ENCODE results near the gene MAPRE2.
A peak's percentile ranks its signal among the peaks of the same experiment; 100 is the strongest.

Gene MAPRE2

GRCh38 chr18:35024965-35025364 is 16.2 kb upstream of the MAPRE2 start:
- Histone ChIP-seq H3K9ac (ENCODE audit: low read depth, low read length) (no peak overlapping the region), H3K9me3 (ENCODE audit: control insufficient read depth, insufficient read depth, low read length) (no peaks in the 10 kb centered on the region), H3K36me3 (ENCODE audit: insufficient read depth, low read length) (no peaks in the 10 kb centered on the region), H3K4me1 (ENCODE audit: insufficient read depth, low read length) (peaks cover 6% of the 10 kb centered on the region; the same call in 1 of the 2 replicates)

- peaks cover 6% of the 10 kb centered on the region; the same call in 1 of the 2 replicates for H3K4me1 ChIP-seq (ENCODE audit: insufficient read depth, low read length)
- H3K36me3 ChIP-seq (ENCODE audit: insufficient read depth, low read length): no peaks in the 10 kb centered on the region
- H3K9me3 ChIP-seq (ENCODE audit: control insufficient read depth, insufficient read depth, low read length): no peaks in the 10 kb centered on the region
- no peak overlapping the region for H3K9ac ChIP-seq (ENCODE audit: low read depth, low read length)
These were observed 14.7 kb upstream of the MAPRE2 start for GRCh38 chr18:35026407-35027061.

- Histone ChIP-seq H3K36me3 (ENCODE audit: insufficient read depth, low read length) (no peaks in the 10 kb centered on the region), H3K4me1 (ENCODE audit: insufficient read depth, low read length) (peaks cover 6% of the 10 kb centered on the region; the same call in 1 of the 2 replicates), H3K9me3 (ENCODE audit: control insufficient read depth, insufficient read depth, low read length) (no peaks in the 10 kb centered on the region), H3K9ac (ENCODE audit: low read depth, low read length) (no peak overlapping the region)
These were observed 14.0 kb upstream of the MAPRE2 start for GRCh38 chr18:35027206-35027605.

GRCh38 chr18:35028536-35028935 is 12.7 kb upstream of the MAPRE2 start:
- H3K4me1 ChIP-seq (ENCODE audit: insufficient read depth, low read length): peaks cover 6% of the 10 kb centered on the region; the same call in 1 of the 2 replicates
- no peaks in the 10 kb centered on the region for H3K36me3 ChIP-seq (ENCODE audit: insufficient read depth, low read length)
- H3K9me3 ChIP-seq (ENCODE audit: control insufficient read depth, insufficient read depth, low read length): no peaks in the 10 kb centered on the region
- H3K9ac ChIP-seq (ENCODE audit: low read depth, low read length): no peak overlapping the region

GRCh38 chr18:35029103-35029502 is 12.1 kb upstream of the MAPRE2 start:
- H3K4me1 ChIP-seq (ENCODE audit: insufficient read depth, low read length): peaks cover 6% of the 10 kb centered on the region; the same call in 1 of the 2 replicates

GRCh38 chr18:35029770-35030169 is 11.4 kb upstream of the MAPRE2 start:
- no peaks in the 10 kb centered on the region for H3K9me3 ChIP-seq (ENCODE audit: control insufficient read depth, insufficient read depth, low read length)
- no peaks in the 10 kb centered on the region for H3K36me3 ChIP-seq (ENCODE audit: insufficient read depth, low read length)
- H3K9ac ChIP-seq (ENCODE audit: low read depth, low read length): no peak overlapping the region
- H3K4me1 ChIP-seq (ENCODE audit: insufficient read depth, low read length): peaks cover 6% of the 10 kb centered on the region; the same call in 1 of the 2 replicates

More at GRCh38 chr18:35029103-35029502, 12.1 kb upstream of the MAPRE2 start:
- Histone ChIP-seq H3K9ac (ENCODE audit: low read depth, low read length) (no peak overlapping the region), H3K36me3 (ENCODE audit: insufficient read depth, low read length) (no peaks in the 10 kb centered on the region), H3K9me3 (ENCODE audit: control insufficient read depth, insufficient read depth, low read length) (no peaks in the 10 kb centered on the region)

GRCh38 chr18:35030277-35030989 is 10.8 kb upstream of the MAPRE2 start:
- peaks cover 6% of the 10 kb centered on the region; the same call in 1 of the 2 replicates for H3K4me1 ChIP-seq (ENCODE audit: insufficient read depth, low read length)
- H3K9ac ChIP-seq (ENCODE audit: low read depth, low read length): no peak overlapping the region
- no peaks in the 10 kb centered on the region for H3K9me3 ChIP-seq (ENCODE audit: control insufficient read depth, insufficient read depth, low read length)
- H3K36me3 ChIP-seq (ENCODE audit: insufficient read depth, low read length): no peaks in the 10 kb centered on the region

GRCh38 chr18:35032113-35032512 is 9.1 kb upstream of the MAPRE2 start:
- H3K9ac ChIP-seq (ENCODE audit: low read depth, low read length): no peak overlapping the region
- H3K36me3 ChIP-seq (ENCODE audit: insufficient read depth, low read length): no peaks in the 10 kb centered on the region
- no peaks in the 10 kb centered on the region; the same call in 1 of the 2 replicates for H3K4me1 ChIP-seq (ENCODE audit: insufficient read depth, low read length)
- H3K9me3 ChIP-seq (ENCODE audit: control insufficient read depth, insufficient read depth, low read length): no peaks in the 10 kb centered on the region

GRCh38 chr18:35038029-35038428 is 3.2 kb upstream of the MAPRE2 start:
- Histone ChIP-seq H3K9ac (ENCODE audit: low read depth, low read length) (no peak overlapping the region), H3K9me3 (ENCODE audit: control insufficient read depth, insufficient read depth, low read length) (no peaks in the 10 kb centered on the region), H3K36me3 (ENCODE audit: insufficient read depth, low read length) (no peaks in the 10 kb centered on the region), H3K4me1 (ENCODE audit: insufficient read depth, low read length) (peaks cover 8% of the 10 kb centered on the region)

GRCh38 chr18:35038881-35039491 is 2.2 kb upstream of the MAPRE2 start:
- Histone ChIP-seq H3K9ac (ENCODE audit: low read depth, low read length) (no peak overlapping the region), H3K4me1 (ENCODE audit: insufficient read depth, low read length) (peaks cover 17% of the 10 kb centered on the region), H3K36me3 (ENCODE audit: insufficient read depth, low read length) (no peaks in the 10 kb centered on the region), H3K9me3 (ENCODE audit: control insufficient read depth, insufficient read depth, low read length) (no peaks in the 10 kb centered on the region)

- H3K9me3 ChIP-seq (ENCODE audit: control insufficient read depth, insufficient read depth, low read length): no peaks in the 10 kb centered on the region
- peak overlapping the region; percentile 38 for H3K9ac ChIP-seq (ENCODE audit: low read depth, low read length)
- H3K4me1 ChIP-seq (ENCODE audit: insufficient read depth, low read length): peaks cover 23% of the 10 kb centered on the region
- no peaks in the 10 kb centered on the region for H3K36me3 ChIP-seq (ENCODE audit: insufficient read depth, low read length)
These were observed 600 bp upstream of the MAPRE2 start for GRCh38 chr18:35040638-35040987.

GRCh38 chr18:35041815-35042387 is 688 bp downstream of the MAPRE2 start:
- H3K36me3 ChIP-seq (ENCODE audit: insufficient read depth, low read length): no peaks in the 10 kb centered on the region
- H3K9me3 ChIP-seq (ENCODE audit: control insufficient read depth, insufficient read depth, low read length): no peaks in the 10 kb centered on the region
- peak overlapping the region; percentile 84; the same call in 1 of the 2 replicates for H3K9ac ChIP-seq (ENCODE audit: low read depth, low read length)
- H3K4me1 ChIP-seq (ENCODE audit: insufficient read depth, low read length): peaks cover 23% of the 10 kb centered on the region

GRCh38 chr18:35042389-35043071 is 1.3 kb downstream of the MAPRE2 start:
- H3K36me3 ChIP-seq (ENCODE audit: insufficient read depth, low read length): no peaks in the 10 kb centered on the region
- peak overlapping the region; percentile 84; the same call in 1 of the 2 replicates for H3K9ac ChIP-seq (ENCODE audit: low read depth, low read length)
- no peaks in the 10 kb centered on the region for H3K9me3 ChIP-seq (ENCODE audit: control insufficient read depth, insufficient read depth, low read length)
- peaks cover 23% of the 10 kb centered on the region for H3K4me1 ChIP-seq (ENCODE audit: insufficient read depth, low read length)

- Histone ChIP-seq H3K9me3 (ENCODE audit: control insufficient read depth, insufficient read depth, low read length) (no peaks in the 10 kb centered on the region), H3K4me1 (ENCODE audit: insufficient read depth, low read length) (peaks cover 23% of the 10 kb centered on the region), H3K9ac (ENCODE audit: low read depth, low read length) (no peak overlapping the region), H3K36me3 (ENCODE audit: insufficient read depth, low read length) (no peaks in the 10 kb centered on the region)
These were observed 2.0 kb downstream of the MAPRE2 start for GRCh38 chr18:35043207-35043606.

Measured in ES-I3 (cell line).